GM15510 (cell line): ENCODE data around the gene TMTC3.

Source experiments
- POLR2A ChIP-seq: IDR thresholded peaks from 3 replicates; pipeline ENCODE4 v1.6.1; 2011; ENCODE audit warnings: borderline replicate concordance; ENCODE audit not compliant: insufficient read length; ENCODE audit errors: extremely low read depth

TMTC3 gene

GRCh38 chr12:88187571-88187970, 45.5 kb downstream of the TMTC3 start:
- TF ChIP-seq POLR2A, result no peak

GRCh38 chr12:88188180-88188579, 46.1 kb downstream of the TMTC3 start:
- TF ChIP-seq POLR2A, result no peak

GRCh38 chr12:88192426-88192825, 50.3 kb downstream of the TMTC3 start:
- no peak for TF ChIP-seq POLR2A

- no peak for TF ChIP-seq POLR2A
Observed at GRCh38 chr12:88194868-88195267, 52.8 kb downstream of the TMTC3 start.

- TF ChIP-seq POLR2A, result no peak
Observed at GRCh38 chr12:88200029-88200428, 57.9 kb downstream of the TMTC3 start.

GRCh38 chr12:88202500-88202899, 60.4 kb downstream of the TMTC3 start:
- TF ChIP-seq POLR2A, result no peak

- no peak for TF ChIP-seq POLR2A
Observed at GRCh38 chr12:88206601-88207000, 64.5 kb downstream of the TMTC3 start.

- no peak for TF ChIP-seq POLR2A
Observed at GRCh38 chr12:88207921-88208620, 66.0 kb downstream of the TMTC3 start.

GRCh38 chr12:88208661-88209060, 66.6 kb downstream of the TMTC3 start:
- no peak for TF ChIP-seq POLR2A

- no peak for TF ChIP-seq POLR2A
Observed at GRCh38 chr12:88218293-88218692, 76.2 kb downstream of the TMTC3 start.

GRCh38 chr12:88219861-88220260, 77.8 kb downstream of the TMTC3 start:
- TF ChIP-seq POLR2A, result no peak

GRCh38 chr12:88223519-88223918, 81.4 kb downstream of the TMTC3 start:
- no peak for TF ChIP-seq POLR2A

GRCh38 chr12:88225776-88226175, 83.7 kb downstream of the TMTC3 start:
- no peak for TF ChIP-seq POLR2A

- no peak for TF ChIP-seq POLR2A
Observed at GRCh38 chr12:88227263-88227662, 85.2 kb downstream of the TMTC3 start.

GRCh38 chr12:88227871-88228270, 85.8 kb downstream of the TMTC3 start:
- no peak for TF ChIP-seq POLR2A

GRCh38 chr12:88228720-88229119, 86.6 kb downstream of the TMTC3 start:
- no peak for TF ChIP-seq POLR2A

GRCh38 chr12:88230271-88230670, 88.2 kb downstream of the TMTC3 start:
- no peak for TF ChIP-seq POLR2A
